Measurements from ENCODE around the gene SLC28A1.
"Not testable (repeated sequence)": the region's sequence is repeated elsewhere in the genome, so short reads cannot be mapped to it uniquely, and the experiment has no call there.

SLC28A1 gene

DNA sequence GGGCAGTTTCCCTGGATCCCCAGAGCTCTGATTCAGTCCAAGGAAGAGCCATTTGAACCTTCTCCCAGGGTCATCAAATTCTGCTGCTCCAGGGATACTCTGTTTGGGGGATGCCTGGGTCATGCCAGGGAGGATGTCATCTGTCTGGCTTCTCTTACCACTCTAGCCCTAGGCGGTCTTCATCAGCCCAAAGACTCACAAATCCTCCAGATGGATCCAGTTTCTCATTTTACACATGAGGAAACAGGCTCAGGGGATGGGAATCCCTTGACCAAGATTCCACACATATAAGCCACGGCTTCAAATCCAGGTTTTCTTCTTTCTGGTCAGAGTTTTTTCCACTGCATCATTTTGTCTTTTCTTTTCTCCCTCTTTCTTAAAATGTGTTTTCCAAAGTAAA lies 36.7 kb downstream of the SLC28A1 start:
- Histone ChIP-seq H3K36me3 (ENCODE audit: insufficient read depth) (no peaks in the 10 kb centered on the region), H3K4me1 (ENCODE audit: low read depth, poor library complexity, severe bottlenecking) (no peaks in the 10 kb centered on the region), H2AFZ (ENCODE audit: low read depth) (no peak overlapping the region), H3K27ac (no peak overlapping the region), H3K4me2 (no peak overlapping the region), H3K9ac (no peak overlapping the region), H3K4me3 (IDR thresholded peaks at IDR 0.05; ENCODE audit: insufficient read depth, low read depth, low read length) (no peak overlapping the region), H4K20me1 (ENCODE audit: insufficient read depth) (no peaks in the 10 kb centered on the region), H3K27me3 (ENCODE audit: insufficient read depth, low read depth) (no peaks in the 10 kb centered on the region), H3K79me2 (ENCODE audit: insufficient read depth, low read depth) (no peaks in the 10 kb centered on the region)
- TF ChIP-seq, protein P1, sequence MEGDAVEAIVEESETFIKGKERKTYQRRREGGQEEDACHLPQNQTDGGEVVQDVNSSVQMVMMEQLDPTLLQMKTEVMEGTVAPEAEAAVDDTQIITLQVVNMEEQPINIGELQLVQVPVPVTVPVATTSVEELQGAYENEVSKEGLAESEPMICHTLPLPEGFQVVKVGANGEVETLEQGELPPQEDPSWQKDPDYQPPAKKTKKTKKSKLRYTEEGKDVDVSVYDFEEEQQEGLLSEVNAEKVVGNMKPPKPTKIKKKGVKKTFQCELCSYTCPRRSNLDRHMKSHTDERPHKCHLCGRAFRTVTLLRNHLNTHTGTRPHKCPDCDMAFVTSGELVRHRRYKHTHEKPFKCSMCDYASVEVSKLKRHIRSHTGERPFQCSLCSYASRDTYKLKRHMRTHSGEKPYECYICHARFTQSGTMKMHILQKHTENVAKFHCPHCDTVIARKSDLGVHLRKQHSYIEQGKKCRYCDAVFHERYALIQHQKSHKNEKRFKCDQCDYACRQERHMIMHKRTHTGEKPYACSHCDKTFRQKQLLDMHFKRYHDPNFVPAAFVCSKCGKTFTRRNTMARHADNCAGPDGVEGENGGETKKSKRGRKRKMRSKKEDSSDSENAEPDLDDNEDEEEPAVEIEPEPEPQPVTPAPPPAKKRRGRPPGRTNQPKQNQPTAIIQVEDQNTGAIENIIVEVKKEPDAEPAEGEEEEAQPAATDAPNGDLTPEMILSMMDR (conservative IDR thresholded peaks at IDR 0.05; ENCODE audit: low read depth, low read length) = no peak

DNA sequence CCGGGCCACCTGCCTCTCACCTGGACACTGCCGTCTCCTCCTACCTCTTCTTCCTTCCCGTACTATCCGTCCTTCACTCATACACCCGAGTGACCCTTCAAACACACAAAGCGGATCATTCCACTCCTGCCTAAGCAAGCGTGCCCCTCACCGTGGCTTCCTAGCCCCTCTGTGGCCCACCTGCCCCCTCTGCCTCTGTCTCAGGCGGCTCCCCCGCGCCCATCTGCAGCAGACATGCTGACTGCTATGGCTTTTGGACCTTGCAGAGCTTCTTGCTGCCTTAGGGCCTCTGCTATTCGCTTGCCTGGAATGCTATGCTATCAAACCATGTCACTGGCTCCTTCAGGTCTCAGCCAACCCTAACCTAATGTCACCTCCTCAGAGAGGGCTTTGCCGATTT lies 38.1 kb downstream of the SLC28A1 start:
- TF ChIP-seq, protein P1 (conservative IDR thresholded peaks at IDR 0.05; ENCODE audit: low read depth, low read length) = no peak
- Histone ChIP-seq H2AFZ (ENCODE audit: low read depth) (no peak overlapping the region), H3K9ac (no peak overlapping the region), H3K4me2 (no peak overlapping the region), H3K4me1 (ENCODE audit: low read depth, poor library complexity, severe bottlenecking) (peaks cover 3% of the 10 kb centered on the region), H3K36me3 (ENCODE audit: insufficient read depth) (no peaks in the 10 kb centered on the region), H3K27ac (no peak overlapping the region), H3K27me3 (ENCODE audit: insufficient read depth, low read depth) (no peaks in the 10 kb centered on the region), H3K79me2 (ENCODE audit: insufficient read depth, low read depth) (no peaks in the 10 kb centered on the region), H4K20me1 (ENCODE audit: insufficient read depth) (no peaks in the 10 kb centered on the region), H3K4me3 (IDR thresholded peaks at IDR 0.05; ENCODE audit: insufficient read depth, low read depth, low read length) (no peak overlapping the region)

DNA sequence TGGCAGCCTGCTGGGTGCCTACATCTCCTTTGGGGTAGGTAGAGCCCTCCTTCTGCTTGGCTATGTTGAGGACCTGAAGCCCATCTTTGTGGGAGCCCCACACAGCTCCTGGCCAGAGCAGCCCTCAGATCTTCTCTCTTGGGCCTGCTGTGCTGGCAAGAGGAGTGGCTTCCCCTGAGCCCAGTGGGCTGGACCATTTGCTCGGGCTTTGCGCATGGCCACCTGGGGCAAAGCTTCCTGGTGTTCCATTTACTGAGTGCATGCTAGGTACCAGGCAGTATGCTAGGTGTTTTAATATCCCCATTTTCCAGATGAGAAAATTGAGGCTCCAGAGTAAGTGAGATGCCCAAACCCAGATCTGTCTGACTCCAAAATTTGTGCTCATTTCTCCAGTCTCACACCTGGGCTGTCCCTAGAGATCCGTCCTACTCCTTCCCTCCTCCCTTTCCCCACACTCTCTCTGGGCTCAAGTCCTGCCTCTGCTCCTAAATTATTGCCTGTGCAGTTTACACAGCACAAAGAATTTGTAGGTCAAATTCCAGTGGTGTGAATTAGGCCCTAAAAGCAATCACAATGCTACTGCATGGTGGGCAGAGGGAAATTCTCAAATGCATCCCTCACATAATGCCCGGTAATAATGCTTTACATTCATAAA lies 39.7 kb downstream of the SLC28A1 start:
- Histone ChIP-seq H3K4me3 (IDR thresholded peaks at IDR 0.05; ENCODE audit: insufficient read depth, low read depth, low read length) (no peak overlapping the region), H3K4me2 (no peak overlapping the region), H3K4me1 (ENCODE audit: low read depth, poor library complexity, severe bottlenecking) (peaks cover 18% of the 10 kb centered on the region), H3K36me3 (ENCODE audit: insufficient read depth) (no peaks in the 10 kb centered on the region), H4K20me1 (ENCODE audit: insufficient read depth) (no peaks in the 10 kb centered on the region), H2AFZ (ENCODE audit: low read depth) (no peak overlapping the region), H3K9ac (no peak overlapping the region), H3K27me3 (ENCODE audit: insufficient read depth, low read depth) (no peaks in the 10 kb centered on the region), H3K27ac (no peak overlapping the region), H3K79me2 (ENCODE audit: insufficient read depth, low read depth) (no peaks in the 10 kb centered on the region)
- TF ChIP-seq, protein P1 (conservative IDR thresholded peaks at IDR 0.05; ENCODE audit: low read depth, low read length) = no peak

DNA sequence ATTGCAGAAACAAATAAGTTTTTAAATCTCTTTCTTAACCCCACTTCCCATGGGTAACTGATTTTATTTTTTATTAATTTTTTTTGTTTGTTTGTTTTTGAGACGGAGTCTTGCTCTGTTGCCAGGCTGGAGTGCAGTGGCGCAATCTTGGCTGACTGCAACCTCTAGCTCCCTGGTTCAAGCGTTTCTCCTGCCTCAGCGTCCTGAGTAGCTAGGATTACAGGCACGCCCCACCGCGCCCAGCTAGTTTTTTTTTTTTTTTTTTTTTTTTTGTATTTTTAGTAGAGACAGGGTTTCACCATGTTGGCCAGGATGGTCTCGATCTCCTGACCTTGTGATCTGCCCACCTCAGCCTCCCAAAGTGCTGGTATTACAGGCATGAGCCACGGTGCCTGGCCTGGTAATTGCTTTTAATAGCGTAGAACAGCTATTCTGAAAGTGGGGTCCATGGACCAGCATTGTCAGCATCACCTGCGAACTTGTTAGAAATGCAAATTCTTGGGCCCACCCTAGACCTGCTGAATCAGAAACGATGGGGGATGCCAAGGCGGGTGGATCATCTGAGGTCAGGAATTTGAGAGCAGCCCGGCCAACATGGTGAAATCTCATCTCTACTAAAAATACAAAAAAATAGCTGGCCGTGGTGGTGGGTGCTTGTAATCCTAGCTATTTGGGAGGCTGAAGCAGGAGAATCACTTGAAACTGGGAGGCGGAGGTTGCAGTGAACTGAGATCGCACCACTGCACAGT lies 40.5 kb downstream of the SLC28A1 start:
- H2AFZ ChIP-seq (ENCODE audit: low read depth); H3K36me3 ChIP-seq (ENCODE audit: insufficient read depth); H3K27ac ChIP-seq; H3K27me3 ChIP-seq (ENCODE audit: insufficient read depth, low read depth); H3K9ac ChIP-seq; H3K79me2 ChIP-seq (ENCODE audit: insufficient read depth, low read depth); H4K20me1 ChIP-seq (ENCODE audit: insufficient read depth); H3K4me3 ChIP-seq (IDR thresholded peaks at IDR 0.05; ENCODE audit: insufficient read depth, low read depth, low read length); H3K4me2 ChIP-seq: not testable (repeated sequence)
- H3K4me1 ChIP-seq (ENCODE audit: low read depth, poor library complexity, severe bottlenecking) = peaks cover 26% of the 10 kb centered on the region

DNA sequence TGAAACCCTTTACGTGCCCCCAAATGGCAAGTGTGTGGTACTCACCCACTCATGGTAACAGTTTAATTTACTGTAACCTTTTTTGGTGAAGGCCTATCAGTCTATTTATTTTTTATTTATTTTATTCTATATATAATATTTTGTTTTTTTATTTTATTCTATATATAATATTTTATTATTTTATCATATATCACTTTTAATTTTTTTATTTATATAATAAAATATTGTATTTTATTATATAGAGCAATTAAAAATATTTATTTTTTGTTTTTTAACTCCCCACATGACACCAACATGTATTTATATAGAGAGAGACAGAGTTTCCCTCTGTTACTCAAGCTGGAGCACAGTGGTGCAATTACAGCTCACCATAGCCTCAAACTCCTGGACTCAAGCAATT lies 41.4 kb downstream of the SLC28A1 start:
- Histone ChIP-seq H3K27me3 (ENCODE audit: insufficient read depth, low read depth) (no peaks in the 10 kb centered on the region), H2AFZ (ENCODE audit: low read depth) (no peak overlapping the region), H3K79me2 (ENCODE audit: insufficient read depth, low read depth) (no peaks in the 10 kb centered on the region), H3K27ac (no peak overlapping the region), H4K20me1 (ENCODE audit: insufficient read depth) (no peaks in the 10 kb centered on the region), H3K4me2 (no peak overlapping the region), H3K4me3 (IDR thresholded peaks at IDR 0.05; ENCODE audit: insufficient read depth, low read depth, low read length) (no peak overlapping the region), H3K36me3 (ENCODE audit: insufficient read depth) (no peaks in the 10 kb centered on the region), H3K4me1 (ENCODE audit: low read depth, poor library complexity, severe bottlenecking) (peaks cover 33% of the 10 kb centered on the region), H3K9ac (no peak overlapping the region)
- TF ChIP-seq, protein P1 (conservative IDR thresholded peaks at IDR 0.05; ENCODE audit: low read depth, low read length) = no peak

Measured in KMS-11 (cell line).